ENCODE data around the gene GRIN2A.

DNA sequence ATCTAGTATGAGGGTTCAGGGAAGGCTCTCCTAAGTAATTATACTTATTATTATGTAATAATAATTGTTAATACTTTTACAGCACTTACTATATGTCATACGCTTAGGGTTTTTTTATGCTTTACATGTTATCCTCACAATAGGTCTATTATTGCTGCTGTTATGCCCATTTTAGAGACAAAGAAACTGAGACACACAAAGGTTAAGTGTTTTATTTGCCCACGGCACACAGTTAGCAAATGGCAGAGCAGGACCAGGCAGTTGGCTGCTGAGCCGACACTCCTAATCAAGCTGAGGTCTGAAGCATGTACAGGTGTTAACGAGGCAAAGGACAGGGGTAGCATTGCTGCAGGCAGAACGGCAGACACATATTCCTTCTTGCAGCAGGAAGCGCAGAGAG lies 443.5 kb downstream of the GRIN2A start:
- TF ChIP-seq, protein P1, sequence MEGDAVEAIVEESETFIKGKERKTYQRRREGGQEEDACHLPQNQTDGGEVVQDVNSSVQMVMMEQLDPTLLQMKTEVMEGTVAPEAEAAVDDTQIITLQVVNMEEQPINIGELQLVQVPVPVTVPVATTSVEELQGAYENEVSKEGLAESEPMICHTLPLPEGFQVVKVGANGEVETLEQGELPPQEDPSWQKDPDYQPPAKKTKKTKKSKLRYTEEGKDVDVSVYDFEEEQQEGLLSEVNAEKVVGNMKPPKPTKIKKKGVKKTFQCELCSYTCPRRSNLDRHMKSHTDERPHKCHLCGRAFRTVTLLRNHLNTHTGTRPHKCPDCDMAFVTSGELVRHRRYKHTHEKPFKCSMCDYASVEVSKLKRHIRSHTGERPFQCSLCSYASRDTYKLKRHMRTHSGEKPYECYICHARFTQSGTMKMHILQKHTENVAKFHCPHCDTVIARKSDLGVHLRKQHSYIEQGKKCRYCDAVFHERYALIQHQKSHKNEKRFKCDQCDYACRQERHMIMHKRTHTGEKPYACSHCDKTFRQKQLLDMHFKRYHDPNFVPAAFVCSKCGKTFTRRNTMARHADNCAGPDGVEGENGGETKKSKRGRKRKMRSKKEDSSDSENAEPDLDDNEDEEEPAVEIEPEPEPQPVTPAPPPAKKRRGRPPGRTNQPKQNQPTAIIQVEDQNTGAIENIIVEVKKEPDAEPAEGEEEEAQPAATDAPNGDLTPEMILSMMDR (IDR thresholded peaks at IDR 0.05; ENCODE audit: poor library complexity, severe bottlenecking), result no peak
- TF ChIP-seq TAF1 (IDR thresholded peaks at IDR 0.05; ENCODE audit: low read depth) (no peak), EP300 (conservative IDR thresholded peaks at IDR 0.05; ENCODE audit: poor library complexity, severe bottlenecking) (no peak), RAD21 (conservative IDR thresholded peaks at IDR 0.05) (no peak), MXI1 (conservative IDR thresholded peaks at IDR 0.05; ENCODE audit: poor library complexity, severe bottlenecking) (no peak), POLR2AphosphoS5 (IDR thresholded peaks at IDR 0.05) (no peak), SMC3 (conservative IDR thresholded peaks at IDR 0.05; ENCODE audit: poor library complexity) (no peak)
- TF ChIP-seq, protein P2, sequence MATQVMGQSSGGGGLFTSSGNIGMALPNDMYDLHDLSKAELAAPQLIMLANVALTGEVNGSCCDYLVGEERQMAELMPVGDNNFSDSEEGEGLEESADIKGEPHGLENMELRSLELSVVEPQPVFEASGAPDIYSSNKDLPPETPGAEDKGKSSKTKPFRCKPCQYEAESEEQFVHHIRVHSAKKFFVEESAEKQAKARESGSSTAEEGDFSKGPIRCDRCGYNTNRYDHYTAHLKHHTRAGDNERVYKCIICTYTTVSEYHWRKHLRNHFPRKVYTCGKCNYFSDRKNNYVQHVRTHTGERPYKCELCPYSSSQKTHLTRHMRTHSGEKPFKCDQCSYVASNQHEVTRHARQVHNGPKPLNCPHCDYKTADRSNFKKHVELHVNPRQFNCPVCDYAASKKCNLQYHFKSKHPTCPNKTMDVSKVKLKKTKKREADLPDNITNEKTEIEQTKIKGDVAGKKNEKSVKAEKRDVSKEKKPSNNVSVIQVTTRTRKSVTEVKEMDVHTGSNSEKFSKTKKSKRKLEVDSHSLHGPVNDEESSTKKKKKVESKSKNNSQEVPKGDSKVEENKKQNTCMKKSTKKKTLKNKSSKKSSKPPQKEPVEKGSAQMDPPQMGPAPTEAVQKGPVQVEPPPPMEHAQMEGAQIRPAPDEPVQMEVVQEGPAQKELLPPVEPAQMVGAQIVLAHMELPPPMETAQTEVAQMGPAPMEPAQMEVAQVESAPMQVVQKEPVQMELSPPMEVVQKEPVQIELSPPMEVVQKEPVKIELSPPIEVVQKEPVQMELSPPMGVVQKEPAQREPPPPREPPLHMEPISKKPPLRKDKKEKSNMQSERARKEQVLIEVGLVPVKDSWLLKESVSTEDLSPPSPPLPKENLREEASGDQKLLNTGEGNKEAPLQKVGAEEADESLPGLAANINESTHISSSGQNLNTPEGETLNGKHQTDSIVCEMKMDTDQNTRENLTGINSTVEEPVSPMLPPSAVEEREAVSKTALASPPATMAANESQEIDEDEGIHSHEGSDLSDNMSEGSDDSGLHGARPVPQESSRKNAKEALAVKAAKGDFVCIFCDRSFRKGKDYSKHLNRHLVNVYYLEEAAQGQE (IDR thresholded peaks at IDR 0.05; ENCODE audit: borderline replicate concordance), result no peak
